ENCODE measurements around the gene CSNK2A2.
A peak's percentile ranks its signal among the peaks of the same experiment; 100 is the strongest.

Gene CSNK2A2

DNA sequence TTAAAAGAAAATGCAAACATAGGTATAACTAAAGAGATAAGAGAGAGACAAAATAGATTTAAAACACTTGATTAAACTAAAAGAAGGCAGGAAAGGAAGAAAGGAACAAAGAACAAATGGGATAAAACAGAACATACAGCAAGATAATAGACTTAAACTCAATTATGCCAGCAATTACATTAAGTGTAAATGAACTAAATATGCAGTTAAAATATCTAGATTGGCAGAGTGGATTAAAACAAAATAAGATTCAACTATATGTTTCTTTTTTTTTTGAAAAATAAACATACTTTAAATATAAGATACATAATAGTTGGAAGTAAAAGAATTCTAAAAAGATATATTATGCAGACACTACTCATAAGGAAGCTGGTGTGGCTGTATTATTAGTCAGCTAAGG lies 59.1 kb downstream of the CSNK2A2 start:
- no peak for DNase-seq (ENCODE audit: low spot score)

DNA sequence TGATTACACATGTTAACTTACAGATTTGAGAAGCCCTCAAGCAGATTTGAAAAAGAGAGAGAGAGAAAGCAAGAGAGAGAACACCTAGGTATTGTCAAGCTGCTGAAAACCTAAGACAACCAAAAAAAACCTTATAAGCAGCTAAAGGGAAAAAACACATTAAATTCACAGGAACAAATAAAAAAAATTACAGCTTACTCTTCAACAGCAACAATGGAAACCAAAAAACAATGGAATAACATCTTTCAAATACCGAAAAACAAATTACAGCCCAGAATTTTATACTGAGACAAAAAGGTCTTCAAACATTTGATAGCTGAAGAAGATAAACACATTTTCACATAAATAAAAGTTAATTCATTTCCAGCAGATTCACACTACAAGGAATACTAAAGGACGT lies 60.3 kb downstream of the CSNK2A2 start:
- no peak for DNase-seq (ENCODE audit: low spot score)

DNA sequence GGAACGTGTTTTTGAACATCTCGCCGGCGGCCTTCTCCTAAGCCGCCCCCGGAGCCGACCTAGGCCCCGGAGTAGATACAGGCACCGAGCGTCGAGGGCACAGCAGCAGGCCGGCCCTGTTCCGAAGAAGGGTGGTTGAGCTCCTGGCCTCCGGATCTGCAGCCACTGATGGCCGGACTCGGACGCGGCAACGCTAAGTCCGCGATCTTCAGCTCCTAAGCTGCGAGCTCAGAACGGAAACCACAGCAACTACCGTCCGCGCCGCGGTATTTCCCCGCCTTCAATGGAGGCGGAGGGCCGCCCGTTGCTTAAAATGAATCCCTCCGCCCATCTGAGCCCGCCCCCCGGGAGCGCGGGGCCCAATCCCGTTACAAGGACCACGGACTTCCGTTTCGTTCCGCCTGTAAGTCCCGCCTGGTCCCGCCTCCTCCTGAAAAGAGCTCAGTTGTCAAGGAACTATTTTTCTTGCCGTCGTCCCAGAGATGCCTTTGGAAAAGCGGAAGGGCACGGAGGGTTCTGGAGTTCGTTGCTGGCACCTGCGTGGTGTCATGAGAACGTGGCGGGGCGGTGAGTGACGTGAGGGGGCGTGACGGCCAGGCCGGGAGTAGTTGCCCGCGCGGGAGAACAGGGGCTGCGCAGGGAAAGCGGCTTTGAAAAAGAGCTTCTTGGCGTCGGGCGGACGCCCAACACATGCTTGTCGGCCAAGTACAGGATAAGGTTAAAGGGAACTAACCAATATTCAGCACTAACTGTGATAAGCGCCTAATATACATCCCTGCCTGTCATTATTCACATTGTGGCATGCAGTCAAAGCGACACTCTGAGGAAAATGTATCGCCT lies 68.6 kb downstream of the CSNK2A2 start, which contains the start of gene CFAP20:
Gene CFAP20, minus strand, starts transcription at position 285 of the 840 bp plus-strand sequence. Its CDS starts 266 bp downstream, at position 19.
- DNase-seq (ENCODE audit: low spot score), result peak; percentile 99

DNA sequence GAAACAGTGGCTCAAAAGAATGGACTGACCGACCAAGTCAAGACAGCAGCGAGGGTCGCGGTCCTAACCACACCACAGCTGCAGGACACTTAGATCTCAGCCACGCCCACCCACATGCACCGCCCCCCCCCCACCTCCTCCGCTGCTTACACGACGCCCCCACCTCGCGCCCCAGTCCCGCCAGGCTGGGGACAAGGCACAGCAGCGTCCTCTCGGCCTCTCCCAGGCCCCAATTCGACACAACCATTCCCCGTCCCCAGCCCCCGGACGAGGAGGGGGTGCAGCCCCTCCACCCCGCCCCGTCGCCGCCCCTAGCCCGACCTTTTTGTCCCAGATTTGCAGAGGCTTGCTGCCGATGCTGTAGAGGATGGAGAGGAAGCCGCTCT lies 69.2 kb downstream of the CSNK2A2 start:
- no peak for DNase-seq (ENCODE audit: low spot score)

DNA sequence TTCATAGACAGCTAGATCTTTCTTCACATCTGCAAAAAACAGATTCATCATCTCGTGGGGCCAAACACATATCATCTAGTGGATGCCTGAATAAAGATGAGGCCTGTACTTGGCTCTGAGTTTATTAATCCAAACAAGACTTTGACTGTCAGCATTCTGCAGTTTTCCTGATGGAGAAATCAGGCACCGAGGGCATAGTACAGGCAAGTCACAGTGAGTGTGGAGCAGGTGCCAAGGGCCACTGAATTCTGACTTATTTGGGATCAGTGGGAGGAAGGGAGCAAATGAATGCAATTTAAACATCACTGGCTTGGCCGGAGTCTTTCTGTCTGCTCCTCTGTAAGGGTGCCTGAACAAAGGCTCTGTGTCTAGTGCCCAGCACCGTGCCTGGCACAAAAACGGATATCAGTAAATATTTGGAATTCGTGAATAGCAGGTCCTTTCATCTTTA lies 69.7 kb downstream of the CSNK2A2 start:
- no peak for DNase-seq (ENCODE audit: low spot score)

DNA sequence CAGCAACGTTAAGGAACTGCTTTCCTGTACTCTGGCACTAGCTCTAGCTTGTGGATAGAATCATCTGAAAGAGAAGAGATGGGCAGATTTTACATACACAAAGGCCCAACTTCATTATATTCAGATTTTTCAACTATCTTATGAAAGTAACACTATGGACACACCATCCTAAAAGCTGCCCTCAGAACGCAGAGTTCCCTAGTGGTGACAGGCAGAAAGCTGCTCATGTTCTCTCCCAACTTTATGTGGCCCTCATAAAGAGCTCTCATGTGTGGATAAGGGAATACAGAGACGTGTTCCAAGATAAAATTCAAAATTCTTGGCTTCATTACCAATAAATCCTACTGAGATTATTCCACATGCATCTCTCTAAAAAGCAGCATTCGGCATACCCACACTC lies 70.3 kb downstream of the CSNK2A2 start:
- peak; percentile 11 for DNase-seq (ENCODE audit: low spot score)

DNA sequence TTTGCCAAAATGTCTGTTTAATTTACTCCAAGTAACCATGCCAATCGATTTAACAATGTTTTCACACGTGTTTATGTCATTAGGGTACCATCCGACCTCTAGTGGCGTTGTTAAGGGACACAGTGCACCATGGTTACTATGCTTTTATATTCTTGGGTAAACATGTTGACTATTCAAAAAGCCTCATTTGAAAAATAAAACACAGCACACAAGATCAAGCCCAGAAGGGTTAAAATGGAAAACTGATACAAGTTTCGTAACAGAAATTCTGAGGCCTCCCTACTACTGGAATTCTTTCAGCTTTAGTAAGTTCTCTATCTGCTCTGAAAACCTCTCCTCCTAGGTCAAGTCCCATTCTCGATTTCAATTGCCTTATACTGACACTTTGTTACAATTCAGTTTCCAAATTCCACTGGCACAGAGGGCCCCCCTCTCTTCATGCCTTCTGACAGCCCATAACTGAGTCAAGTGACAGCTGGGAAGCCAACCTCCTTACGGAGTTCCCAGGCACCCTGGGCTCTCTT lies 70.8 kb downstream of the CSNK2A2 start:
- peak; percentile 50 for DNase-seq (ENCODE audit: low spot score)

DNA sequence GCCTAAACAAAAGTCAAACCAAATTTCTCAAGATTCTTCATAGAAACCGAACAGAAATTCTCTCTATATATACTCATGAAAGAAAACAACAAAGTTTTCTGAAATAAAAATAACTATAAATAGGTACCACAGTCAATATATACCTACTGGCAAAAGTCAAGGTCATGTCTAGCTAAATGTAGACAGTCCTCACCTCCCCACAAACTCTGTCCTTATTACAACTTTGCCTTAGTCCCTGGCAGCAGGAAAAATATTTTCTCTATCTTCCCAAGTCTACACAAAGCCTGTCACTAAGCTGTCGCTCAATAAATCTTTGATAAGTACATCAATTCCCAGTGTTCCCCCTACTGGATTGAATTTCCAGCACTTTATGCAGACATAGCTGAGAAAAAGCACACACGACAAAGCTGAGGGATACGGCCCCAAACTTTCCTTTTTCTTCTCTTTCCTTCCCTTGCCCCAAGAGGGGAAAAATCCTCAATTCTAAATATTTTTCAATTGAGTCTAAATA lies 71.4 kb downstream of the CSNK2A2 start:
- DNase-seq (ENCODE audit: low spot score), result no peak

DNA sequence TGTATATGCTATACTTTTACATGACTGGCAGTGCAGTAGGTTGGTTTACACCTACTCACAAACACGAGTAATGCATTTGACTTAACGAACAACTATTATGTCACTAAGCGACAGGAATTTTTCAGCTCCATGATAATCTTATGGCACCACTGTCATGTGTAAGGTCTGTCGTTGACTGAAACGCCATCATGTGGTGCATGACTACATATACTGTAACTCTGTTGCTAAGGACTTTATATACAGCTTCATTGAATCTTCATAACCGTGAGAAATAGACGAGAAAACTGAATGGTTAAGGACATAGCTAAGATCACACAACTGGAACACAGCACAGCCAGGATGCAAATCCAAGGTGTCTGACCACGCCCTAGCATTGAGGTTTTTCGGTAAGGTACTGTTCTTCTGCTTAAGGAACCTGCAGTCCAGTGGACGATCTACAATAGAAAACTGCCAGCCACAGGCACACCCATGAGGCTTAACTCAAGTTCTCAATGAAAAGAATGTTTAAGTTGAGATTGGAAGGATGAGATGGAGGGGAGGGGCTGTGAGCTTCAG lies 72.0 kb downstream of the CSNK2A2 start:
- no peak for DNase-seq (ENCODE audit: low spot score)

DNA sequence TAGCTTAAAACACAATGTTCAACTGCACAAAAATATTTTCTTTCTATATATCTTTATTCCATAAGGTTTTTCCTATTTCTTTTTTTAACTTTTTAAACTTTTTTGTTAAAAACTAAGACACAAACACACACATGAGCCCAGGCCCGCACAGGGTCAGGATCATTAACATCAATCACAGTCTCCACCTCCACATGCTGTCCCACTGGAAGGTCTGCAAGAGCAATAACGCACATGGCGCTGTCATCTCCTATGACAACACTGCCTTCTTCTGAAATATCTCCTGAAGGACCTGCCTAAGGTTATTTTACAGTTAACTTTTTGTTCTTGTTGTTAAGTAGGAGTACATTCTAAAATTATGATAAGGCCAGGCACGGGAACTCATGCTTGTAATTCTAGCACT lies 72.9 kb downstream of the CSNK2A2 start:
- DNase-seq (ENCODE audit: low spot score), result no peak

DNA sequence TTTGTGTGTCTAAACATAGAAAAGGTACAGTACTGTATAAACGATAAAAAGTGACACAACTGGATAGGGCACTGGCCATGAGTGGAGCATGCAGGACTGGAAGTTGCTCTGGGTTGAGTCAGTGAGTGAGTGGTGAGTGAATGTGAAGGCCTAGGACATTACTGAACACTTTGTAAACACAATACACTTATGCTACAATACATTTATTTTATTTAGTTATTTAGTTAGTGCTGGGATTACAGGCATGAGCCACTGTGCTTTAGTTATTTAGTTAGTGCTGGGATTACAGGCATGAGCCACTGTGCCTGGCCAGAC lies 73.3 kb downstream of the CSNK2A2 start:
- DNase-seq (ENCODE audit: low spot score), result no peak

DNA sequence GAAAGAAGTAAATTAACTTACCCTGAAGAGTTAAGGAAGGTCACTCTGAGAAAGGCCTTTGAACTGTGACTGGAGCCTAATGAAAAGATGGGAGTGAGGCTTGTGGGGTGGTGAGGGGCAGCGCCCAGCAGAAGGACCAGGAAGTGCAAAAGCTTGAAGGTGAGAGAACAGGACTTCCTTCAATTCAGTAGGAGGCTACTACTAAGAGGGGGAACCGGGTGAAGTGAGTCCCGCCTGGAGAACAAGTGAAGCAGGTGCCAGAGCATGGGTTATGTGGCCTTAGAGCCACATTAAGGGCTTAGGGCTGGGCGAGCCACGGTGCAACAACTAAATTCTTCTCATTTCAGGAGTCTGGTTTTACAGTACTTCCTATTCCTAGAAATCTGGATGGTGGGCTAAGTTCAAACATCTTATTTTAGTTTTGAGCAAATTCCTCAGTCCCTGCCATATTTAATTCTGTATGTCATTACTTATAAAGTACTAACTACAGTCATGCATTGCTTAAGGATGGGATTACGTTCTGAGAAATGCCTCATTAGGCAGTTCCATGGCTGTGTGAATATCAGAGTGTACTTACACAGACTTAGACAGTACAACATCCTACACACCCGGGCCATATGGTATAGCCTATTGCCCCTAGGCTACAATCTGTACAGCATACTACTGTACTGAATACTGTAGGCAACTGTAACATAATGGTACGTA lies 73.9 kb downstream of the CSNK2A2 start:
- no peak for DNase-seq (ENCODE audit: low spot score)

DNA sequence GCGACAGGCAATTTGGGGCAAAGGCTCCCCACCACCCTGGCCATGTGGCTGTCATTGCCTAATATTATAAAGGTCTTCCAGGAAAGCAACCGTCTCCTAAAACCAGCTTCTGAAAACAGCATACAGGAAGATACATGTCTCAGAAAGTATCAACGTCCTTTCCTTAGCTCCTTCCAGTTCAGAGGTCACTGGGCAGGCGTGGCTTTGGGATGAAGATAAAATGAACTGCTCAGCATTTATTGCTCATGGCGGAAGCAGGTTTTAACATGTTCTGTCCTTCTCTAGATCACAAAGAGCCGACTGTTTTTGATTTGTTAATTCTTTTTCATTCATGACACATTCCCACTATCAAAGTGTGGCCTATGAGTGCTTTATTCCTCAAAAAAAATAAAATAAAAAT lies 76.8 kb downstream of the CSNK2A2 start:
- no peak for DNase-seq (ENCODE audit: low spot score)

DNA sequence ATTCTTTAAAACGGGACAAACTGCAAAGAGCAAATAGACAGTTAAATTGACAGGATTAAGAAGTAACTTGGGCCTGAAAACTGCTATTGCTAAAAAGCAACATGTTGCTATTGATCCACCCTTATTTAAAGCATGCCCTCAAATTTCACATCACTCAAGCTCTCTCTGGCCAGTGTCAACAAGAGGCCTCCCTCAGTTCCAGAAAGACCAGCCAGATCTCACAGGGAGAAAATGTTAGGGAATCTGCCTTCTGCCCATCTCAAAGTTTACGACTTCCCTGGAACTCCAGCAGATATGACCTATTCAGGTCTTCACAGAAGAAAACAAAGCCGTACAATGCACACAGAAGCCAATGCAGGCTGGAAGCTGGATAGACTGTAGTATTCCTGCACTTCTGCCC lies 77.7 kb downstream of the CSNK2A2 start:
- no peak for DNase-seq (ENCODE audit: low spot score)

DNA sequence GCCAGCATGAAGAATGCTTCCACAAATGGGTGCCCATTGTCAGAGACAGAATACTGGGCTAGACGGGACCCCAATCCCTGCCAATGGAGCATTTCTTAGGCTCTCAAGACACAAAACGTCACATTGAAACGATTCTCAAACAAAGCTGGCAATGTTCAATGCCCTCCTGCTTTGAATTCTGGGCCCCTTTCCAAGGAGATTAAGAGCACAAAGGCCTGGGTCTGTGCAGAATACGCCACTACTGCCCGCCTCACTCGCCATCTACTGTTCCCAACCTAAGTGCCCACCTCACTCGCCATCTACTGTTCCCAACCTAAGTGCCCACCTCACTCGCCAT lies 78.4 kb downstream of the CSNK2A2 start:
- no peak for DNase-seq (ENCODE audit: low spot score)

DNA sequence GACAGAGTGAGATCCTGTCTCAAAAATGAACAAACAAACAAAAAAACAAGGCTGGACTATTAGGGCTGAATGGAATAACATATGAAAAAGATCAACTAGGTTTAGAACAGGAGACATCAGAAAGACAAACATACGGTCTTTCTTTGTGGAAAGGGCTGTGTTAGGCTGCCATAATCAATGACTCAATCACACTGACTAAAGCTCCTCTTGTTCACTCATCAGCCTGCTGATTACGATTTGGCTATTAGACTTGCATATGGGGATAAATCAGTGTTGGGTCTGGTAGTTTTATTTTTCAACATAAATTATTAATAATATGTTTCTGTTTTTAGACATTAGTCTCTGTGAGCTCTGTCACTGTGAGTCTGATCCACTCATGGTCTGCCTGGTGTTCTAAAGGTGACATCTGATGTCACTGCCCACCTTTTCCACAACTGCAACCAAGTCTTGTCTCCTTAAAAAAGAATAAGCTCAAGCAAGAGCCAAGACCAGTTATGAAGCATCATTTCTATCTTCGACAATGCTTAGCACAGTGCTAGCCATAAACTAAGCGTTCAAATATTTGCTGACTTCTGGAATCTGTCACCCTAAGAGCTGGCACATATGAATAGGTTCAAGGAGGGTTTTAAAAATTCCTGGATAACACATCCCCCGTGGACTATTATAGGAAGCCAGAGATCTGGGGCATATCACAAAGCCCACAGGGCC lies 79.0 kb downstream of the CSNK2A2 start:
- DNase-seq (ENCODE audit: low spot score), result no peak

DNA sequence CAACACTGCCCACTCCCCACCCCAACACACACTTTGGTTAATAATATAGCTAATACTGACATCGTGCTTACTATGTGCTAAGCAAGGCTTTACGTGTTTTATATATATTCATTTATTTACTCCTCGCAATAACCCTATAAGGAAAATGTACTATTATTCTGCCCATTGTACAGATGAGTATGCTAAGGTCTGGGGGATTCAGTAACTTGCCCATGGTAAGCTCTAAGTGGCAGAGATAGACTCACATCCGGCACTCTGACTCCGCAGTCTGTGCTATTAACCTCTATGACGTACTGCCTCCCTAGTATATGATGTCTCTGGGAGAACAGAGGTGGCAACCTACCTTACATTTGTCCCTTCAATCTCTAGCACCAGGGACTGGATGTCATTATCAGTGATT lies 81.4 kb downstream of the CSNK2A2 start:
- no peak for DNase-seq (ENCODE audit: low spot score)

DNA sequence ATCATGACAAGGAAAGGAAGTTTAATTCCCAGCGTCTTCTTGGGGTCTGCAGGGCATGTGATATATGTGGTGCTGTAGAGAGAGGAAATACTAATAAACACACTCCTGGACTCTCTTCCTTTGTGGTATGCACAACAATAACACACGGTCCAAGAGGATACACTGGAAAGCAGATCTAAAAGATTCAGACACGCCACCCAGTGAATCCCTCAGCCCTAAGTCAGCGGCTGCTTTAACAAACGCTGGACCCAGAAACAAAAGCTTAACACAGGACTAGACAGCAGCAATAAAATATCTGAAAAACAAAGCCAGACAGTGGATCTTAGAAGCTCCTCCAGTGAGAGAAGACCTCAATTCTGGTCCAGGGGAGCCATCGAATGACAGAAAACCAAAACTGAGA lies 81.8 kb downstream of the CSNK2A2 start:
- DNase-seq (ENCODE audit: low spot score), result no peak

DNA sequence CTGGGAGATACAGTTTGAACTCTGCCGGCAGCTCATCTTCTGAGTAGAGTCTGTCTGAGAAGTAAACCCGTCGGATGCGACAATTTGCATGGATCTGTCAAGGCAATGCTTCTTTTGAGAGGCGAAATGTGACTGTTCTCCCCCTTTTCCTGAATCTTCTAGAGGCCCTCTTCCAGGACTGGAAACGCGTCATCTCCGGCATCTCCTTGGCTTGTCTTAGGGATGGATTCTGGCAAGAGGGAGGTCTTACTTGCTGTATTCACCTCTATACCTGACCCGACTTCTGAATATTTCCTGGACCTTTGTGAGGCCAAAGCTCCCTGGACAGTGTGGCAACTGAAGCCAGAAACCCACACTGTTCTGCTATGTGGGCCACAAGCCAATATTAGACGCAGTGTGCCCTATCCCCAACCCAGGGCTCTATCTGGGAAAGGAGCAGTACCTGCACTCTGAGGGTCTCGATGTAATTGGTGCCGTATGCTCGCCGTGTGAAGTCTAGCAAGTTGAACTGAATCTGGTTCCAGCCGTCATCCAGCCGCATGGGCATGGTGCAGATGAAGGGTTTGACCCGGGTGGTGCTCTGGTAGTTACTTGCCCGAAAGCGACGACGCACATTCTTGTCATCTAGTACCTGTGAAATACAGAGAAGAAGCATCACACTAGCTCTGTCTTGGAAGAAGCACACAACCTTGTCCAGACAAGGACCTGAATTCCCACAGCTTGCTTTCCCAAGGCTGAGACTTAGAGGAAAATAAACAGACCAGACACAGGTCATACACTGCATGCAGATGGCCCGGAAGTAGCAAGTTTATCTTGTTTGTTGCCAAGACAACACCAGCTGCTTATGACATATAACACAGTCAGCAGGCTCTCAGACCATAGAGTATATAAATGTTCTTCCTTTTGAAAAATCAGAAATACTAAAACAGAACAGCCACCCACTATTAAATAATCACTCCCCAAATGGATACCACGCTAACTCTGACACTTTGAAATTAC lies 82.8 kb downstream of the CSNK2A2 start:
- DNase-seq (ENCODE audit: low spot score), result no peak

DNA sequence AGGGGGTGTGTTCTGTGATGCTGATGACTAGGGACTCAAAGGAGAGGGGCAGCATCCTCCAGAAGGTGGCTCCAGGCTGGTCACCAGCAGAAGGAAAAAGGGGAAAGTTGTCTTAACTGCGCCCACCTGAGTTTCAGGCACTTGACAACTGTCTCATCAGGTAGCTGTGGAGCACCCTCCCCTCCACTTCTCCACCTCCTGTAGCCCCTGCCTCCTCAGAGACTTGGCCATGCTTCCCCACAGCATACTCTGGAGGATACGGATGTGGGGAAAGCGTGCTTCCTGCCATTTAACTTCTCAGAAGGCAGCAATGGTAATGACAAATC lies 86.6 kb downstream of the CSNK2A2 start:
- DNase-seq (ENCODE audit: low spot score), result no peak

Measured in hematopoietic multipotent progenitor cell treated with erythropoietin and hydrocortisone succinate and interleukin-3 and kit ligand, for 15 days (in vitro differentiated cells).